CD8-positive, alpha-beta memory T cell (primary cell): ENCODE measurements around the gene C19orf12. TPM values are rescaled to one million over a fixed set of nuclear protein-coding genes. Genes with fewer than 3 reads are reported as not detected.

Experiments
- CTCF ChIA-PET: fragments of 350-600 bp; sonication (Branson Sonifier 250); formaldehyde crosslinking; loops from one replicate; lab custom pipeline; 2021; ENCODE audit warnings: antibody characterized with exemption; lab: Charles Lee
- POLR2A ChIA-PET: fragments of 350-600 bp; sonication (Branson Sonifier 250); formaldehyde crosslinking; loops from one replicate; lab custom pipeline; 2021; ENCODE audit warnings: antibody characterized with exemption; lab: Charles Lee
- DNase-seq, 5 donors: peaks; one replicate each; pipeline versions ENCODE4 v3.0.0 to v3.0.0-alpha.2; 2020 to 2022; ENCODE audit warnings: mixed read lengths in 1 of 5
- H3K27ac ChIP-seq: one replicate; pipeline ENCODE4 v1.7.0; 2013; ENCODE audit warnings: low read depth, mild to moderate bottlenecking, low read length, moderate library complexity
- H3K27me3 ChIP-seq: 2 replicates; pipeline ENCODE4 v1.7.0; 2013; ENCODE audit warnings: low read length, mild to moderate bottlenecking; ENCODE audit not compliant: insufficient read depth, poor library complexity, severe bottlenecking
- H3K36me3 ChIP-seq: 2 replicates; pipeline ENCODE4 v1.7.0; 2013; ENCODE audit warnings: mild to moderate bottlenecking, low read length, moderate library complexity; ENCODE audit not compliant: insufficient read depth
- H3K4me1 ChIP-seq: 2 replicates; pipeline ENCODE4 v1.7.0; 2013; ENCODE audit warnings: mild to moderate bottlenecking, low read length, moderate library complexity; ENCODE audit not compliant: insufficient read depth
- H3K4me3 ChIP-seq: 2 replicates; pipeline ENCODE4 v1.7.0; 2013; ENCODE audit warnings: mild to moderate bottlenecking, low read length
- H3K9me3 ChIP-seq: 2 replicates; pipeline ENCODE4 v1.7.0; 2013; ENCODE audit warnings: mild to moderate bottlenecking, low read length
- H3K27ac Mint-ChIP-seq, 8 donors: one replicate each; pipeline ENCODE4 v1.8.0; 2020 to 2021; ENCODE audit warnings: mixed read lengths in 8 of 8, mild to moderate bottlenecking in 6 of 8, inconsistent platforms in 3 of 8, moderate library complexity in 3 of 8
- H3K27me3 Mint-ChIP-seq, 2 donors: one replicate each; pipeline ENCODE4 v1.8.0; 2020 to 2021; ENCODE audit warnings: mixed read lengths in 2 of 2, mild to moderate bottlenecking in 1 of 2, moderate library complexity in 1 of 2
- H3K36me3 Mint-ChIP-seq, 3 donors: one replicate each; pipeline ENCODE4 v1.8.0; 2020 to 2021; ENCODE audit warnings: mixed read lengths in 3 of 3, inconsistent platforms in 1 of 3, mild to moderate bottlenecking in 1 of 3
- H3K4me1 Mint-ChIP-seq, 3 donors: one replicate each; pipeline ENCODE4 v1.8.0; 2020 to 2021; ENCODE audit warnings: mixed read lengths in 3 of 3, inconsistent platforms in 1 of 3, mild to moderate bottlenecking in 1 of 3
- H3K4me3 Mint-ChIP-seq, 7 donors: one replicate each; pipeline ENCODE4 v1.8.0; 2020 to 2021; ENCODE audit warnings: mixed read lengths in 7 of 7, mild to moderate bottlenecking in 6 of 7, moderate library complexity in 4 of 7, inconsistent platforms in 2 of 7
- H3K9me3 Mint-ChIP-seq, 5 donors: one replicate each; pipeline ENCODE4 v1.8.0; 2020 to 2022; ENCODE audit warnings: mixed read lengths in 5 of 5, mild to moderate bottlenecking in 3 of 5, moderate library complexity in 2 of 5, inconsistent platforms in 1 of 5
- polyA plus RNA-seq: library from polyadenylated mRNA; unstranded; fragments of 300-500 nt; fragmentation: Illumina TruSeq; gene quantifications from one replicate; pipeline ENCODE4 v1.2.3, GENCODE V29; 2021
- total RNA-seq, 2 experiments: library from RNA; stranded (reverse); gene quantifications; one replicate each; pipeline ENCODE4 v1.2.3, GENCODE V29; 2021

The C19orf12 gene
- total and polyA plus RNA-seq, 3 experiments from 2014 or later, result 32.3 to 35.3 (median 33.0) TPM

DNA sequence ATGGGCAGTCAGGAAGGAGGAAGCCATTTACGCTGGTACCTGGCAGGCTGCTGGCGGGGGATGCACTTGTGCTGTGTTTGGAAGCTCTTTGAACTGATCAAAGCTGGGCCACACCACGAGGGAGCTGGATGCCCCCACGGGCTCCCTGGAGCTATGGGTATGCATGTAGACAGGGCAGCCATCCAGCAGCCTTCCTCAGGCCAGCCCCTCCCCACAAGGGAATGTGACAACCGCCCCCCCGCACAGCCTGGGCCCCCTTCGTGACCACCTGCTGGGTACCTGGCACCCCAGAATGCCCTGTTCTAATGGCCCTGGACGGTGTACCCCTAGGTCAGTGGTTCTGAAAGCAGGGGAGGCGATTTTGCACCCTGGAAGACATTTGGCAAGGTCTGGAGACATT lies 42.5 kb upstream of the C19orf12 start:
- Mint-ChIP-seq H3K27me3 (peaks cover 0 to 4% of the 10 kb centered on the region in 2 donors), H3K36me3 (no peaks in the 10 kb centered on the region), H3K27ac (no peak overlapping the region), H3K4me3 (no peak overlapping the region), H3K4me1 (peaks cover 0 to 2% (median 0%) of the 10 kb centered on the region in 3 donors), H3K9me3 (no peaks in the 10 kb centered on the region)
- Histone ChIP-seq H3K27ac (no peak overlapping the region), H3K4me3 (no peak overlapping the region), H3K4me1 (no peaks in the 10 kb centered on the region), H3K36me3 (no peaks in the 10 kb centered on the region), H3K9me3 (no peaks in the 10 kb centered on the region), H3K27me3 (peaks cover 5% of the 10 kb centered on the region)
- no peak for DNase-seq
- POLR2A ChIA-PET, result no interaction called here
- CTCF ChIA-PET, result interaction anchor here (1.7 to 7.7 kb wide), 2 partner anchors 27 to 114 kb away, joined by 5 to 112 read pairs; no protein-coding TSS in a partner anchor

DNA sequence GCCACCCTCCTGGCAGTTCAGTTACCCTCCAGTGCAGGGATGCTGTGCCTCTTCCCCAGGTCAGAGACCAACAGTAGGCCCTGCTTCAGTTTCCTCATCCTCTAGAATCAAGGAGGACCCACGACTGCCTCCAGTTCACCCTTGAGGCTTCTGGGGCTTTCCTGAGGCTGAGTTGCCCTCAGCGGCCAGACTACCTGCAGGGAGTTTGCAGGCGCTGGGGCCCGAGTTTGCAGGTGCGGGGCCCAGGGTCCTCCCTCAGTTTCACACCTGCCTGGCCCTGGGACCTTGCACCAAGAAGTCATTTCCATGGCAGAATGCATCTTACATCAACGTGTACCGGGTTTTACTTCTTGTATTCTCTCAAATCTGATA lies 38.9 kb upstream of the C19orf12 start:
- Histone ChIP-seq H3K4me1 (no peaks in the 10 kb centered on the region), H3K36me3 (no peaks in the 10 kb centered on the region), H3K9me3 (no peaks in the 10 kb centered on the region), H3K27me3 (peaks cover 5% of the 10 kb centered on the region), H3K27ac (no peak overlapping the region), H3K4me3 (no peak overlapping the region)
- ChIA-PET POLR2A (no interaction called here), CTCF (interaction anchor here (0.9 kb wide), 1 partner anchor 11 kb away, joined by 3 read pairs; no protein-coding TSS in a partner anchor)
- Mint-ChIP-seq H3K4me1 (no peaks in the 10 kb centered on the region), H3K27me3 (peaks cover 0 to 6% of the 10 kb centered on the region in 2 donors), H3K4me3 (no peak overlapping the region), H3K9me3 (no peaks in the 10 kb centered on the region), H3K36me3 (no peaks in the 10 kb centered on the region), H3K27ac (no peak overlapping the region)
- no peak for DNase-seq

DNA sequence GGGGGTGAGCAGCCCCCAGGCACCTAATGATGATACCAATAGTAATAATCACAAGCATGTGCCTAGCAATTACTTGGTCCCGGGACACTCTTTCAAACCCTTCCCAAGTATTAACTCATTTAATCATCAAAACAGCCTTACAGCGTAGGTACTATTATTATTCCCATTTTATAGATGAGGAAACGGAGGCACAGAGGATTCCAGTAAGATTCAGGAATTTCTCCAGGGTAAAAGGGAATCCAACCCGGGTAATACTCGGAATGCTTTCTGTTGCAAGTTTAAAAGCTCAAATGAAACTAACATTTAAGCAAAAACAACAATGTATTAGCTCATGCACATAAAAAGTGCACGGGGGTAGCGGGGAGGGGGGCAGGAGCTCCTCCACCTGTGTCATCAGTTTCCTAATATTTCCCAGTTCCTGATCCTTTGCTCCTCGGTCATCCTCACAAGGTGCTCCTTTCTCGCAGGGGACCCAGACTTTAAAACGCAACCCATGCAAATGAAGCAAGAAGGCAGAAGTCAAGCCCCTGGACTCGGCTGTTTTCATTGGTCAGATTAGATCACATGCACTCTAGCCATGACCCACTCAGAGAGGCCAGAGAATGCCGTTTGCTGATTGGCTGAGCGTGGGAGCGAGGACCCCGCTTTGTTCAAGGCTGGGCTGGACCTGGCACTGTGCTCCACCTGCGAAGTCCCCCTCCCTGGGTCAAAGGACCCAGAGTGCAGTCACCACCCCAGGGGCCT lies 38.3 kb upstream of the C19orf12 start:
- H3K9me3 ChIP-seq, result no peaks in the 10 kb centered on the region
- no peaks in the 10 kb centered on the region for H3K36me3 ChIP-seq
- Mint-ChIP-seq H3K36me3 (no peaks in the 10 kb centered on the region), H3K9me3 (no peaks in the 10 kb centered on the region), H3K27me3 (peaks cover 0 to 6% of the 10 kb centered on the region in 2 donors), H3K27ac (no peak overlapping the region), H3K4me1 (no peaks in the 10 kb centered on the region), H3K4me3 (no peak overlapping the region)
- no peaks in the 10 kb centered on the region for H3K4me1 ChIP-seq
- DNase-seq, result no peak
- CTCF ChIA-PET, result interaction anchor here (1.1 kb wide), 1 partner anchor 10 kb away, joined by 3 read pairs; no protein-coding TSS in a partner anchor
- H3K4me3 ChIP-seq, result no peak overlapping the region
- POLR2A ChIA-PET, result no interaction called here
- H3K27me3 ChIP-seq, result peaks cover 5% of the 10 kb centered on the region
- H3K27ac ChIP-seq, result no peak overlapping the region

DNA sequence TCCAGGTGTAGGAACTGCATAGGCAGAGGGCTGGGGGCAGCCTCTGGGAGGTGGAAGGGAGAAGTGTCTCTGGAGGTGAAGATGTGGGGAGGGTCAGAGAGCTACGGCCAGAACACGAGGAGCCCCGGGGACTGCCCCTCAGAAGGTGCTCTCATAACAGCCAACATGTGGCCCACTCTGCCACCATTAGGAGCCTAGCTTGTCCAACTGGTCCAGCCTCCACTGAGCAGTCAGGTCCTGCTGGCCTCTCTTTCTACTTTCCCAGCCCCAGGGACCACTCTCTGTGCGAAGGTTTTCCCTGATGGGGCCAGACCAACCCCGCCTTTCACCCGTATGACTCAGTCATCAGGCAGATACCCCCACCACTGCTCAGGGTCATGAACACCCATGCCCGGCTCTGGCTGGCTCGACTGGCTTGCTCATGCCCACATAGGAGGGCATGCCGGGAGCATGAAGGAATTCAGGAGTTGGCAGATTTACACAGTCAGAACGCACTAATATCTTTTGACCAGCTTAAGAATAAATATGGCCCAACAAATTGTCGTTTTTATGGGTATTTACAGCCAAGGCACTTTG lies 37.5 kb upstream of the C19orf12 start:
- Histone ChIP-seq H3K27ac (no peak overlapping the region), H3K9me3 (no peaks in the 10 kb centered on the region), H3K4me3 (no peak overlapping the region), H3K27me3 (peaks cover 5% of the 10 kb centered on the region), H3K4me1 (no peaks in the 10 kb centered on the region), H3K36me3 (no peaks in the 10 kb centered on the region)
- Mint-ChIP-seq H3K36me3 (no peaks in the 10 kb centered on the region), H3K27me3 (peaks cover 0 to 6% of the 10 kb centered on the region in 2 donors), H3K4me3 (no peak overlapping the region), H3K9me3 (no peaks in the 10 kb centered on the region), H3K27ac (no peak overlapping the region), H3K4me1 (no peaks in the 10 kb centered on the region)
- POLR2A ChIA-PET, result no interaction called here
- CTCF ChIA-PET, result interaction anchor here (1.1 kb wide), 1 partner anchor 9 kb away, joined by 3 read pairs; no protein-coding TSS in a partner anchor
- no peak for DNase-seq

DNA sequence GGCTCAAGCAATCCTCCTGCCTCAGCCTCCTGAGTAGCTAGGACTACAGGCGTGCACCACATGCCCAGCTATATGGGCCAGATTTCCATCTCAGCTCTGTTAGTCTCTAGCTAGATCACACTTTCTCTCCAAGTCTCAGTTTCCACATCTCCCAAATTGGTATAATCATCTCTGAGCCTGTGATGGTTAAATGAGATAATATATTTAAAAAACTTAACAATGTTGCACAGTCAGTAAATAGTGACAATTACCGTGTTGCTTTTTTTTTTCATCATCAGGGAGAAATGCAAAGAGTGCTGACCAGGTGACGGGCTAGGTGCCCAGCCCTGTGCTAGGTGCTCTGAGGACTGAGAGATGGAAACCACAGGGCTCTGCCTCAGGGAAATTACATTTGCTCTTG lies 36.9 kb upstream of the C19orf12 start:
- CTCF ChIA-PET, result no interaction called here
- no peaks in the 10 kb centered on the region for H3K36me3 Mint-ChIP-seq

DNA sequence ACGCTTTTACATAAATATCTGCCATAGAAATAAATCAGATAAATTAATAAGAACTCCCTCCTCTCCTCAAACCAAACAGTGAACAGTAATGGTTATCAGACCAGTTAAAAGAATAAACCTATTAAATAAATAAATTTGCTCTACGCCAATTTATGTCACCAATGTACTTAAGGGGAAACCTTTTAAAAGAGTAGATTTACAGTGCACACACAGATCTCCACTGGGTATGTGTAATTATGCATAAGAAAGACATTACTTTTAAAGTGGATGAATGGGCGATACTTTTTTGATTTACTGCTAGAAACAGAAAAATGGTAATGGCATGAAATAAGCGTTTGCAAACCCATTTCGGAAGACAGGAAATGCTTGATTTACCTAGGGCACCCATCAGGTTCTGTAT lies 34.9 kb upstream of the C19orf12 start:
- Histone ChIP-seq H3K36me3 (no peaks in the 10 kb centered on the region), H3K4me3 (no peak overlapping the region), H3K27me3 (peaks cover 5% of the 10 kb centered on the region), H3K9me3 (no peaks in the 10 kb centered on the region), H3K4me1 (no peaks in the 10 kb centered on the region), H3K27ac (no peak overlapping the region)
- H3K27ac Mint-ChIP-seq, result no peak overlapping the region
- DNase-seq, result no peak
- H3K4me1 Mint-ChIP-seq, result no peaks in the 10 kb centered on the region
- no peak overlapping the region for H3K4me3 Mint-ChIP-seq
- POLR2A ChIA-PET, result no interaction called here
- no peaks in the 10 kb centered on the region for H3K9me3 Mint-ChIP-seq
- H3K36me3 Mint-ChIP-seq, result no peaks in the 10 kb centered on the region
- CTCF ChIA-PET, result interaction anchor here (1.4 kb wide), 1 partner anchor 19 kb away, joined by 4 read pairs; no protein-coding TSS in a partner anchor
- H3K27me3 Mint-ChIP-seq, result peaks cover 0 to 6% of the 10 kb centered on the region in 2 donors

More for the DNA sequence above, 36.9 kb upstream of the C19orf12 start:
- H3K4me1 Mint-ChIP-seq, result no peaks in the 10 kb centered on the region
- H3K4me3 Mint-ChIP-seq, result no peak overlapping the region
- H3K27ac Mint-ChIP-seq, result no peak overlapping the region
- POLR2A ChIA-PET, result no interaction called here
- Histone ChIP-seq H3K27me3 (peaks cover 5% of the 10 kb centered on the region), H3K36me3 (no peaks in the 10 kb centered on the region), H3K9me3 (no peaks in the 10 kb centered on the region), H3K4me3 (no peak overlapping the region), H3K27ac (no peak overlapping the region), H3K4me1 (no peaks in the 10 kb centered on the region)
- no peak for DNase-seq
- H3K9me3 Mint-ChIP-seq, result no peaks in the 10 kb centered on the region
- H3K27me3 Mint-ChIP-seq, result peaks cover 0 to 6% of the 10 kb centered on the region in 2 donors

DNA sequence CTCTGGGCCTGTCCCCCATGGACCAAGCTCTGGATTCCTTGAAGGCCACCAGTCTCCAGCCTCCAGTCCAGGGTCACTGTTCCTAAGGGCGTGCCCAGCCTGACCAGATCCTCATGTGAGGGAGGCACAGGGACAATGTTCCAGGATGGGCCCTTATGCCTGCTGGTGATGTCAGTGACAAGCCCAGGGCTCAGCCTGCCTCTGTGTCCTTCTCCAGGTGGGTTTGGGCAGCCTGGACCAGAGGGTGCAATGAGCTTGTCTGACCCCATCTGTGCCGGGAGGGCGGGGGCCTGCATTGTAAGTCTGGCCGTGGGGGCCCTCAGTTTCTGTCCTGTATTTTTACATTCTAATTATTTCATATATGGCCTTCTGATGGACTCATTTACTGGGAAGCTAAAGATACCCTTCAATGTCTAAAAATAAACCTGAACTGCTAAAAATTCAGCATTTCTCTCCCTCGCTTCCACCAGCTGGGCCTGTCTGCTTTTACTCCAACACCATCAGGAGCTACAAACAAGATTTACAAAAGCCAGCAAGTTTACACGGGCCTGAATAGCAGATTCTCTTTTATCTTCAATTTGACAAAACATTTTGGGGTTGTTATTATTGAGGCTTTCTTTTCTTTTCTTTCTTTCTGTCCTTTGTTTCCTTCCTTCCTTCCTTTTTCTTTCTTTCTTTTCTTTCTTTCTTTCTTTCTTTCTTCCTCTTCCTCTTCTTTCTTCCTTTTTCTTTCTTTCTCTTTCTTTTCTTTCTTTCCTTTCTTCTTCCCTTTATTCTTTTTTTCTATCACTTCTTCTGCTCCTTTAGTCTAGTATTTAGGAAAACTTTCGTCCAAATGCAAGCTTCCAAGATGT lies 34.2 kb upstream of the C19orf12 start:
- Histone ChIP-seq H3K4me3 (no peak overlapping the region), H3K27ac (no peak overlapping the region), H3K9me3 (no peaks in the 10 kb centered on the region), H3K36me3 (no peaks in the 10 kb centered on the region), H3K27me3 (peaks cover 5% of the 10 kb centered on the region), H3K4me1 (no peaks in the 10 kb centered on the region)
- Mint-ChIP-seq H3K36me3 (no peaks in the 10 kb centered on the region), H3K4me1 (no peaks in the 10 kb centered on the region), H3K9me3 (no peaks in the 10 kb centered on the region), H3K4me3 (no peak overlapping the region), H3K27ac (no peak overlapping the region), H3K27me3 (peaks cover 0 to 6% of the 10 kb centered on the region in 2 donors)
- ChIA-PET POLR2A (no interaction called here), CTCF (interaction anchor here (1.0 kb wide), 1 partner anchor 19 kb away, joined by 4 read pairs; no protein-coding TSS in a partner anchor)
- DNase-seq, result no peak
